ENCODE measurements around the gene DXO. TPM values are rescaled to one million over a fixed set of nuclear protein-coding genes. Genes with fewer than 3 reads are reported as not detected.
"Not testable (repeated sequence)": the region's sequence is repeated elsewhere in the genome, so short reads cannot be mapped to it uniquely, and the experiment has no call there.

Gene DXO
- 10 to 100 TPM; 19.3 to 44.3 (median 35.0) TPM for total RNA-seq
- 10 to 100 TPM; 12.6 to 16.2 TPM for polyA plus RNA-seq
- total RNA-seq, result 62.9 reads per million, percentile 76 among the genes with 10 or more reads in this experiment

GRCh38 chr6:31971993-31972708, at the start of gene DXO:
TSS of gene DXO (minus strand) at chr6:31972138. CDS start at chr6:31971675, 463 bp downstream.
- peaks cover 0 to 5% (median 0%) of the 10 kb centered on the region in 5 donors for H3K27me3 Mint-ChIP-seq
- peak within 1 kb of the TSS; percentile 97 to 100 (median 100) for H3K27ac Mint-ChIP-seq
- H3K36me3 Mint-ChIP-seq, result peaks cover 0 to 26% (median 8%) of the 10 kb centered on the region in 5 donors
- intact Hi-C loops (cut with micrococcal nuclease), result loop anchor here (1.0 to 10.0 kb wide), 3 partner anchors 13 to 237 kb away; partner anchors contain the start of genes SKIC2 (in 2 of the 2), CLIC1 (in 1 of the 2) and NEU1 (in 1 of the 2)
- DNase-seq (peak; percentile 95 to 100 (median 99)), ATAC-seq (peak; percentile 94)
- ChIA-PET POLR2A (interaction anchor here (0.6 to 6.6 kb wide), 17 partner anchors 7 to 1572 kb away, joined by 3 to 108 read pairs (median 4); partner anchors contain the start of genes EHMT2, MRPS18B, NELFE and SKIC2), CTCF (no interaction called here)
- H3K9me3 Mint-ChIP-seq, result peaks cover 0 to 7% (median 0%) of the 10 kb centered on the region in 11 donors
- Histone ChIP-seq H3K27ac (ENCODE audit: low read depth, low read length) (peak within 1 kb of the TSS; percentile 97), H3K4me3 (ENCODE audit: low read length) (peak within 1 kb of the TSS; percentile 90), H3K36me3 (ENCODE audit: control insufficient read depth in 2 of 3, insufficient read depth in 3 of 3, low read length in 3 of 3) (peaks cover 0 to 35% (median 14%) of the 10 kb centered on the region in 3 experiments), H3K9me3 (ENCODE audit: control insufficient read depth in 2 of 3, low read length in 3 of 3) (no peaks in the 10 kb centered on the region), H3K4me1 (ENCODE audit: control insufficient read depth in 2 of 2, insufficient read depth in 2 of 2, low read length in 2 of 2) (peaks cover 21 to 22% of the 10 kb centered on the region in 2 donors), H3K27me3 (ENCODE audit: control insufficient read depth in 2 of 2, insufficient read depth in 2 of 2, low read length in 2 of 2) (no peaks in the 10 kb centered on the region)
- H3K4me1 Mint-ChIP-seq, result peaks cover 20 to 51% (median 42%) of the 10 kb centered on the region in 7 donors
- peak within 1 kb of the TSS; percentile 86 to 99 (median 99) for H3K4me3 Mint-ChIP-seq

- intact Hi-C loops (cut with micrococcal nuclease); H3K27ac Mint-ChIP-seq; H3K4me3 ChIP-seq (ENCODE audit: low read length); CTCF ChIA-PET; H3K36me3 Mint-ChIP-seq; H3K9me3 Mint-ChIP-seq; H3K4me1 Mint-ChIP-seq; H3K4me3 Mint-ChIP-seq; H3K4me1 ChIP-seq (ENCODE audit: control insufficient read depth in 2 of 2, insufficient read depth in 2 of 2, low read length in 2 of 2); H3K27me3 ChIP-seq (ENCODE audit: control insufficient read depth in 2 of 2, insufficient read depth in 2 of 2, low read length in 2 of 2); POLR2A ChIA-PET; H3K27ac ChIP-seq (ENCODE audit: low read depth, low read length); H3K9me3 ChIP-seq (ENCODE audit: control insufficient read depth in 2 of 3, low read length in 3 of 3); H3K27me3 Mint-ChIP-seq; H3K36me3 ChIP-seq (ENCODE audit: control insufficient read depth in 2 of 3, insufficient read depth in 3 of 3, low read length in 3 of 3); ATAC-seq; DNase-seq: not testable (repeated sequence)
Observed at GRCh38 chr6:32014547-32014946, 42.6 kb upstream of the DXO start, which contains the start of gene C4B. TSS of gene C4B (plus strand) at chr6:32014795. CDS start at chr6:32014846, 51 bp downstream.

GRCh38 chr6:32013738-32014137, 41.8 kb upstream of the DXO start:
- H3K4me1 Mint-ChIP-seq; H3K4me3 Mint-ChIP-seq; H3K27me3 ChIP-seq (ENCODE audit: control insufficient read depth in 2 of 2, insufficient read depth in 2 of 2, low read length in 2 of 2); H3K36me3 ChIP-seq (ENCODE audit: control insufficient read depth in 2 of 3, insufficient read depth in 3 of 3, low read length in 3 of 3); POLR2A ChIA-PET; ATAC-seq; H3K4me3 ChIP-seq (ENCODE audit: low read length); H3K9me3 Mint-ChIP-seq; H3K36me3 Mint-ChIP-seq; H3K27me3 Mint-ChIP-seq; DNase-seq; CTCF ChIA-PET; H3K9me3 ChIP-seq (ENCODE audit: control insufficient read depth in 2 of 3, low read length in 3 of 3); intact Hi-C loops (cut with micrococcal nuclease); H3K27ac Mint-ChIP-seq; H3K27ac ChIP-seq (ENCODE audit: low read depth, low read length); H3K4me1 ChIP-seq (ENCODE audit: control insufficient read depth in 2 of 2, insufficient read depth in 2 of 2, low read length in 2 of 2): not testable (repeated sequence)

GRCh38 chr6:32012941-32013617, 41.1 kb upstream of the DXO start:
- H3K9me3 Mint-ChIP-seq; H3K4me1 ChIP-seq (ENCODE audit: control insufficient read depth in 2 of 2, insufficient read depth in 2 of 2, low read length in 2 of 2); H3K4me3 ChIP-seq (ENCODE audit: low read length); H3K27me3 ChIP-seq (ENCODE audit: control insufficient read depth in 2 of 2, insufficient read depth in 2 of 2, low read length in 2 of 2); CTCF ChIA-PET; H3K36me3 ChIP-seq (ENCODE audit: control insufficient read depth in 2 of 3, insufficient read depth in 3 of 3, low read length in 3 of 3); H3K36me3 Mint-ChIP-seq; H3K4me3 Mint-ChIP-seq; H3K27ac Mint-ChIP-seq; H3K9me3 ChIP-seq (ENCODE audit: control insufficient read depth in 2 of 3, low read length in 3 of 3); H3K27ac ChIP-seq (ENCODE audit: low read depth, low read length); H3K27me3 Mint-ChIP-seq; H3K4me1 Mint-ChIP-seq; intact Hi-C loops (cut with micrococcal nuclease); POLR2A ChIA-PET; ATAC-seq: not testable (repeated sequence)
- DNase-seq, result peak in 1 of 9 donors; percentile 7

GRCh38 chr6:32010856-32011530, 39.1 kb upstream of the DXO start:
- H3K36me3 ChIP-seq (ENCODE audit: control insufficient read depth in 2 of 3, insufficient read depth in 3 of 3, low read length in 3 of 3); POLR2A ChIA-PET; H3K27ac ChIP-seq (ENCODE audit: low read depth, low read length); ATAC-seq; H3K4me1 Mint-ChIP-seq; H3K9me3 ChIP-seq (ENCODE audit: control insufficient read depth in 2 of 3, low read length in 3 of 3); H3K27me3 ChIP-seq (ENCODE audit: control insufficient read depth in 2 of 2, insufficient read depth in 2 of 2, low read length in 2 of 2); H3K4me3 Mint-ChIP-seq; H3K27me3 Mint-ChIP-seq; H3K36me3 Mint-ChIP-seq; H3K4me3 ChIP-seq (ENCODE audit: low read length); intact Hi-C loops (cut with micrococcal nuclease); H3K4me1 ChIP-seq (ENCODE audit: control insufficient read depth in 2 of 2, insufficient read depth in 2 of 2, low read length in 2 of 2); H3K27ac Mint-ChIP-seq; H3K9me3 Mint-ChIP-seq; CTCF ChIA-PET: not testable (repeated sequence)
- peak in 1 of 9 donors; percentile 3 for DNase-seq

GRCh38 chr6:32009537-32009936, 37.6 kb upstream of the DXO start:
- peaks cover 0 to 10% (median 9%) of the 10 kb centered on the region in 7 donors for H3K4me1 Mint-ChIP-seq
- H3K27ac ChIP-seq (ENCODE audit: low read depth, low read length); H3K4me3 Mint-ChIP-seq; H3K27me3 Mint-ChIP-seq; CTCF ChIA-PET; H3K4me3 ChIP-seq (ENCODE audit: low read length); H3K36me3 Mint-ChIP-seq; intact Hi-C loops (cut with micrococcal nuclease); H3K27ac Mint-ChIP-seq; H3K36me3 ChIP-seq (ENCODE audit: control insufficient read depth in 2 of 3, insufficient read depth in 3 of 3, low read length in 3 of 3); H3K4me1 ChIP-seq (ENCODE audit: control insufficient read depth in 2 of 2, insufficient read depth in 2 of 2, low read length in 2 of 2); ATAC-seq; H3K27me3 ChIP-seq (ENCODE audit: control insufficient read depth in 2 of 2, insufficient read depth in 2 of 2, low read length in 2 of 2); H3K9me3 Mint-ChIP-seq; H3K9me3 ChIP-seq (ENCODE audit: control insufficient read depth in 2 of 3, low read length in 3 of 3); POLR2A ChIA-PET; DNase-seq: not testable (repeated sequence)
